Tibial nerve (tissue), 4 donors: ENCODE results near the gene PANX2.

Experiments used
- CTCF ChIP-seq, 5 experiments: fragments of 200-600 bp in 3 of 5; fragments of 450-650 bp in 2 of 5; sonication (generic) in 3 of 5; IDR thresholded peaks; one replicate each; pipeline ENCODE4 v1.5.1; 2016 to 2019; ENCODE audit warnings: antibody characterized with exemption in 5 of 5, mild to moderate bottlenecking in 3 of 5, moderate library complexity in 2 of 5
- EP300 ChIP-seq, 2 donors: sonication (generic); formaldehyde crosslinking; IDR thresholded peaks; one replicate each; pipeline ENCODE4 v1.6.1; 2017; ENCODE audit warnings: antibody characterized with exemption in 2 of 2, mild to moderate bottlenecking in 1 of 2
- POLR2A ChIP-seq, 2 donors: fragments of 450-650 bp; IDR thresholded peaks; one replicate each; pipeline ENCODE4 v1.6.1; 2017; ENCODE audit warnings: antibody characterized with exemption in 2 of 2, mild to moderate bottlenecking in 2 of 2, moderate library complexity in 2 of 2

- TF ChIP-seq CTCF (IDR thresholded peaks at IDR 0.05) (no peak), POLR2A (IDR thresholded peaks at IDR 0.05) (no peak), EP300 (IDR thresholded peaks at IDR 0.05) (no peak)
Measured at GRCh38 chr22:50190941-50191741, 20.6 kb downstream of the PANX2 start.
